IPS-18c (cell line): ENCODE results near the gene SLAMF8.

ENCODE experiments used
- H3K4me3 ChIP-seq: 2 replicates; pipeline ENCODE4 v1.7.0; 2013; ENCODE audit warnings: low read depth, mild to moderate bottlenecking, low read length, moderate library complexity; ENCODE audit not compliant: insufficient read depth
- H3K9me3 ChIP-seq: one replicate; pipeline ENCODE4 v1.6.1; 2013; ENCODE audit warnings: mild to moderate bottlenecking, low read length, moderate library complexity; ENCODE audit not compliant: control insufficient read depth, insufficient read depth

Gene SLAMF8

GRCh38 chr1:159859767-159860322 is 33.2 kb downstream of the SLAMF8 start:
- Histone ChIP-seq H3K9me3 (no peaks in the 10 kb centered on the region), H3K4me3 (no peak overlapping the region)

- no peak overlapping the region for H3K4me3 ChIP-seq
- no peaks in the 10 kb centered on the region for H3K9me3 ChIP-seq
Measured at GRCh38 chr1:159860456-159860855, 33.8 kb downstream of the SLAMF8 start.

GRCh38 chr1:159861218-159861617 is 34.5 kb downstream of the SLAMF8 start:
- H3K4me3 ChIP-seq: no peak overlapping the region
- no peaks in the 10 kb centered on the region for H3K9me3 ChIP-seq

- Histone ChIP-seq H3K4me3 (no peak overlapping the region), H3K9me3 (no peaks in the 10 kb centered on the region)
Measured at GRCh38 chr1:159862031-159862430, 35.4 kb downstream of the SLAMF8 start.

- H3K4me3 ChIP-seq: no peak within 1 kb of the TSS
- no peaks in the 10 kb centered on the region for H3K9me3 ChIP-seq
Measured at GRCh38 chr1:159862557-159862956, 35.9 kb downstream of the SLAMF8 start, which contains the start of gene VSIG8. VSIG8 (minus strand) TSS chr1:159862657; CDS start chr1:159862521, 136 bp downstream.

- Histone ChIP-seq H3K4me3 (no peak overlapping the region), H3K9me3 (no peaks in the 10 kb centered on the region)
Measured at GRCh38 chr1:159864262-159864661, 37.6 kb downstream of the SLAMF8 start.

- Histone ChIP-seq H3K9me3 (no peaks in the 10 kb centered on the region), H3K4me3 (no peak overlapping the region)
Measured at GRCh38 chr1:159866066-159866465, 39.4 kb downstream of the SLAMF8 start.

GRCh38 chr1:159866905-159867663 is 40.4 kb downstream of the SLAMF8 start:
- H3K9me3 ChIP-seq: no peaks in the 10 kb centered on the region
- H3K4me3 ChIP-seq: no peak overlapping the region

GRCh38 chr1:159867664-159868026 is 41.0 kb downstream of the SLAMF8 start:
- no peak overlapping the region for H3K4me3 ChIP-seq
- H3K9me3 ChIP-seq: no peaks in the 10 kb centered on the region

- peaks cover 2% of the 10 kb centered on the region for H3K9me3 ChIP-seq
Measured at GRCh38 chr1:159868766-159869165, 42.1 kb downstream of the SLAMF8 start.

GRCh38 chr1:159869173-159869572 is 42.5 kb downstream of the SLAMF8 start:
- H3K4me3 ChIP-seq: no peak overlapping the region
- H3K9me3 ChIP-seq: peaks cover 2% of the 10 kb centered on the region

More at GRCh38 chr1:159868766-159869165, 42.1 kb downstream of the SLAMF8 start:
- no peak overlapping the region for H3K4me3 ChIP-seq

- Histone ChIP-seq H3K4me3 (no peak overlapping the region), H3K9me3 (peaks cover 2% of the 10 kb centered on the region)
Measured at GRCh38 chr1:159869607-159870006, 42.9 kb downstream of the SLAMF8 start.

GRCh38 chr1:159870704-159871103 is 44.0 kb downstream of the SLAMF8 start:
- H3K9me3 ChIP-seq: peaks cover 2% of the 10 kb centered on the region
- no peak overlapping the region for H3K4me3 ChIP-seq

- H3K9me3 ChIP-seq: peaks cover 2% of the 10 kb centered on the region
Measured at GRCh38 chr1:159872891-159873290, 46.2 kb downstream of the SLAMF8 start.

GRCh38 chr1:159873530-159874143 is 47.0 kb downstream of the SLAMF8 start:
- Histone ChIP-seq H3K4me3 (no peak overlapping the region), H3K9me3 (peaks cover 2% of the 10 kb centered on the region)

More at GRCh38 chr1:159872891-159873290, 46.2 kb downstream of the SLAMF8 start:
- no peak overlapping the region for H3K4me3 ChIP-seq

GRCh38 chr1:159877695-159878444 is 51.2 kb downstream of the SLAMF8 start:
- no peak overlapping the region for H3K4me3 ChIP-seq

GRCh38 chr1:159879136-159879535 is 52.5 kb downstream of the SLAMF8 start:
- no peak overlapping the region for H3K4me3 ChIP-seq
- no peaks in the 10 kb centered on the region for H3K9me3 ChIP-seq

More at GRCh38 chr1:159877695-159878444, 51.2 kb downstream of the SLAMF8 start:
- H3K9me3 ChIP-seq: peaks cover under 1% of the 10 kb centered on the region
